ENCODE results near the gene GSTA4.
"Not testable (repeated sequence)": the region's sequence is repeated elsewhere in the genome, so short reads cannot be mapped to it uniquely, and the experiment has no call there.

GSTA4 gene

GRCh38 chr6:52966101-52966500, 29.0 kb downstream of the GSTA4 start:
- DNase-seq = no peak
- H3K27ac ChIP-seq (ENCODE audit: insufficient read depth in 1 of 2, low read depth in 1 of 2, low read length in 2 of 2, poor library complexity in 1 of 2, severe bottlenecking in 2 of 2) = no peak overlapping the region
- no peaks in the 10 kb centered on the region for H3K27me3 ChIP-seq (replicated peaks in 2 of 5; ENCODE audit: control insufficient read depth in 4 of 5, insufficient read depth in 5 of 5, low read length in 4 of 5)
- H3K4me3 ChIP-seq (ENCODE audit: control insufficient read depth in 1 of 7, extremely low read depth in 1 of 7, insufficient read depth in 4 of 7, low read depth in 2 of 7, low read length in 6 of 7) = no peak overlapping the region
- POLR2A ChIA-PET = no interaction called here
- H3K4me1 ChIP-seq (ENCODE audit: control extremely low read depth in 1 of 4, control insufficient read depth in 4 of 4, insufficient read depth in 4 of 4, low read length in 3 of 4) = peaks cover 0 to 2% (median 0%) of the 10 kb centered on the region in 4 experiments
- peaks cover 0 to 5% (median 2%) of the 10 kb centered on the region in 5 experiments for H3K9me3 ChIP-seq (ENCODE audit: control extremely low read depth in 1 of 5, control insufficient read depth in 4 of 5, insufficient read depth in 2 of 5, low read depth in 1 of 5, low read length in 4 of 5)
- no peaks in the 10 kb centered on the region for H3K36me3 ChIP-seq (ENCODE audit: control insufficient read depth in 4 of 4, insufficient read depth in 4 of 4, low read length in 3 of 4)
- 97% methylated on average over 3 of the region's 3 CpGs for WGBS (ENCODE audit: insufficient coverage)
- CTCF ChIA-PET = interaction anchor here (0.7 kb wide), 1 partner anchor 23 kb away, joined by 3 read pairs; no protein-coding TSS in a partner anchor

GRCh38 chr6:52965380-52965779, 29.7 kb downstream of the GSTA4 start:
- Histone ChIP-seq H3K27me3 (replicated peaks in 2 of 5; ENCODE audit: control insufficient read depth in 4 of 5, insufficient read depth in 5 of 5, low read length in 4 of 5) (no peaks in the 10 kb centered on the region), H3K4me1 (ENCODE audit: control extremely low read depth in 1 of 4, control insufficient read depth in 4 of 4, insufficient read depth in 4 of 4, low read length in 3 of 4) (peaks cover 0 to 2% (median 0%) of the 10 kb centered on the region in 4 experiments), H3K9me3 (ENCODE audit: control extremely low read depth in 1 of 5, control insufficient read depth in 4 of 5, insufficient read depth in 2 of 5, low read depth in 1 of 5, low read length in 4 of 5) (peaks cover 0 to 5% (median 2%) of the 10 kb centered on the region in 5 experiments), H3K4me3 (ENCODE audit: control insufficient read depth in 1 of 7, extremely low read depth in 1 of 7, insufficient read depth in 4 of 7, low read depth in 2 of 7, low read length in 6 of 7) (no peak overlapping the region), H3K36me3 (ENCODE audit: control insufficient read depth in 4 of 4, insufficient read depth in 4 of 4, low read length in 3 of 4) (no peaks in the 10 kb centered on the region), H3K27ac (ENCODE audit: insufficient read depth in 1 of 2, low read depth in 1 of 2, low read length in 2 of 2, poor library complexity in 1 of 2, severe bottlenecking in 2 of 2) (no peak overlapping the region)
- WGBS (ENCODE audit: insufficient coverage) = 100% methylated on average over 1 of the region's 4 CpGs
- no peak for DNase-seq
- CTCF ChIA-PET = interaction anchor here (0.7 kb wide), 1 partner anchor 22 kb away, joined by 3 read pairs; no protein-coding TSS in a partner anchor
- POLR2A ChIA-PET = no interaction called here

- no CpG with 5 or more reads among the region's 1 CpG for WGBS (ENCODE audit: insufficient coverage)
- H3K27me3 ChIP-seq (replicated peaks in 2 of 5; ENCODE audit: control insufficient read depth in 4 of 5, insufficient read depth in 5 of 5, low read length in 4 of 5) = no peaks in the 10 kb centered on the region
- CTCF ChIA-PET = no interaction called here
- H3K4me3 ChIP-seq (ENCODE audit: control insufficient read depth in 1 of 7, extremely low read depth in 1 of 7, insufficient read depth in 4 of 7, low read depth in 2 of 7, low read length in 6 of 7) = no peak overlapping the region
- DNase-seq = no peak
- H3K36me3 ChIP-seq (ENCODE audit: control insufficient read depth in 4 of 4, insufficient read depth in 4 of 4, low read length in 3 of 4) = no peaks in the 10 kb centered on the region
- POLR2A ChIA-PET = no interaction called here
- no peak overlapping the region for H3K27ac ChIP-seq (ENCODE audit: insufficient read depth in 1 of 2, low read depth in 1 of 2, low read length in 2 of 2, poor library complexity in 1 of 2, severe bottlenecking in 2 of 2)
- H3K9me3 ChIP-seq (ENCODE audit: control extremely low read depth in 1 of 5, control insufficient read depth in 4 of 5, insufficient read depth in 2 of 5, low read depth in 1 of 5, low read length in 4 of 5) = peaks cover 0 to 5% (median 2%) of the 10 kb centered on the region in 5 experiments
- no peaks in the 10 kb centered on the region for H3K4me1 ChIP-seq (ENCODE audit: control extremely low read depth in 1 of 4, control insufficient read depth in 4 of 4, insufficient read depth in 4 of 4, low read length in 3 of 4)
Observed at GRCh38 chr6:52964318-52964717, 30.8 kb downstream of the GSTA4 start.

GRCh38 chr6:52962701-52963100, 32.4 kb downstream of the GSTA4 start:
- Histone ChIP-seq H3K27me3 (replicated peaks in 2 of 5; ENCODE audit: control insufficient read depth in 4 of 5, insufficient read depth in 5 of 5, low read length in 4 of 5) (no peaks in the 10 kb centered on the region), H3K4me3 (ENCODE audit: control insufficient read depth in 1 of 7, extremely low read depth in 1 of 7, insufficient read depth in 4 of 7, low read depth in 2 of 7, low read length in 6 of 7) (no peak overlapping the region), H3K9me3 (ENCODE audit: control extremely low read depth in 1 of 5, control insufficient read depth in 4 of 5, insufficient read depth in 2 of 5, low read depth in 1 of 5, low read length in 4 of 5) (peaks cover 0 to 5% (median 2%) of the 10 kb centered on the region in 5 experiments), H3K36me3 (ENCODE audit: control insufficient read depth in 4 of 4, insufficient read depth in 4 of 4, low read length in 3 of 4) (no peaks in the 10 kb centered on the region), H3K27ac (ENCODE audit: insufficient read depth in 1 of 2, low read depth in 1 of 2, low read length in 2 of 2, poor library complexity in 1 of 2, severe bottlenecking in 2 of 2) (no peak overlapping the region), H3K4me1 (ENCODE audit: control extremely low read depth in 1 of 4, control insufficient read depth in 4 of 4, insufficient read depth in 4 of 4, low read length in 3 of 4) (no peaks in the 10 kb centered on the region)
- ChIA-PET CTCF (no interaction called here), POLR2A (no interaction called here)
- WGBS (ENCODE audit: insufficient coverage) = 94% methylated on average over 6 of the region's 6 CpGs
- DNase-seq = no peak

DNA sequence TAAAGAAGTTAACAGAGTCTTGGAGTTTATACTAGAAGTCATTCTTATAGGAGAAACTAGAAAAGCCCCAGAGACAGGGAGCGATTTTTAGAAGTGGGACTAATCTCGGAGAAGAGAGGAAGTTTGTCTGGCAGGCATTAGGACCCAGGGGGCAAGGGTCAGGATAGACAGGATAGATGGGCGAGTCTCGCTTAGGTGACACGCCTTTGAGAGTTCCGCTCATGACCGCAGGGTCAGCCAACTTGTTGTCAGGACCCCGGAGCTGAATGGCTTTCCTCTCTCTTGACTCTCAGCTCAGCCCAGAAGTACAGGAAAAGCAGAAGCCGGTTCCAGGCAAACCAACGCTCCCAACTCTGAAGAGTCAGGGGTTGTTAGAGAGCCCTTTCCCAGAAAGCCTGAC, 34.1 kb downstream of the GSTA4 start:
- H3K36me3 ChIP-seq (ENCODE audit: control insufficient read depth in 4 of 4, insufficient read depth in 4 of 4, low read length in 3 of 4); H3K27me3 ChIP-seq (replicated peaks in 2 of 5; ENCODE audit: control insufficient read depth in 4 of 5, insufficient read depth in 5 of 5, low read length in 4 of 5); H3K9me3 ChIP-seq (ENCODE audit: control extremely low read depth in 1 of 5, control insufficient read depth in 4 of 5, insufficient read depth in 2 of 5, low read depth in 1 of 5, low read length in 4 of 5); CTCF ChIA-PET; POLR2A ChIA-PET; DNase-seq; H3K4me3 ChIP-seq (ENCODE audit: control insufficient read depth in 1 of 7, extremely low read depth in 1 of 7, insufficient read depth in 4 of 7, low read depth in 2 of 7, low read length in 6 of 7); H3K4me1 ChIP-seq (ENCODE audit: control extremely low read depth in 1 of 4, control insufficient read depth in 4 of 4, insufficient read depth in 4 of 4, low read length in 3 of 4); H3K27ac ChIP-seq (ENCODE audit: insufficient read depth in 1 of 2, low read depth in 1 of 2, low read length in 2 of 2, poor library complexity in 1 of 2, severe bottlenecking in 2 of 2): not testable (repeated sequence)
- WGBS (ENCODE audit: insufficient coverage) = 98% methylated on average over 10 of the region's 10 CpGs

- WGBS (ENCODE audit: insufficient coverage) = 93% methylated on average over 8 of the region's 8 CpGs
Observed at GRCh38 chr6:52960211-52960610, 34.9 kb downstream of the GSTA4 start.

DNA sequence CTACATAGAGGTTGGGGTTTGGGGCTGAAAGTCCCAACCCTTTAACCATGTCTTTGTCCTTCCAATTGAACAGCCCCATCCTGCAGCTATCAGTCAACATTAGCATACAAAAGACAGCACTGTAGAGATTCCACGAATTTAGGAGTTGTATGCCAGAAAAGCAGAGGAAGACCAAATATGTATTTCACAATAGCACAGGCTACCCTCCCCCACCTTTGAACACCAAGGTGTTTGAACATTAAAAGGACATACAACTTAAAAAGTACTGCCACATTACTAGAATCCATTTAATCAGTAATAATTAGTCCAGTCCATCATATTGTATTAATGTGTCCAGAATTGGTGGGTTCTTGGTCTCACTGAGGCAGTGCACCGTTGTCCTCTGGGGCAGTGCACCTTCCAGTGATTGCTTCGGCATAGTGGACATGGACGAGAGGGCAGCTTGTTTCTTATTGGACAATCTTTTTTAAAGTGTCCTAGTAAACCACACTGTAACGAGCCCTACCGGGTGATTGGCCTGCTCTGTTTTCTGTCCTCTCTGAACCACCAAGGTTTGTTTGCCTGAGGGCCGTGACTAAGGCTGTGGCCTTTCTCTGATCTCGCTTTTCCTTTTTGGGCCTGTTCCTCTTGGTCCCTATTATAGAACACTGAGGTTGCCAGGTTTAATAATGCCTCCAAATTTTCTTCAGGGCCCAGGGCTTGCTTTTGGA, 36.4 kb downstream of the GSTA4 start:
- Histone ChIP-seq H3K27ac (ENCODE audit: insufficient read depth in 1 of 2, low read depth in 1 of 2, low read length in 2 of 2, poor library complexity in 1 of 2, severe bottlenecking in 2 of 2) (no peak overlapping the region), H3K4me1 (ENCODE audit: control extremely low read depth in 1 of 4, control insufficient read depth in 4 of 4, insufficient read depth in 4 of 4, low read length in 3 of 4) (no peaks in the 10 kb centered on the region), H3K36me3 (ENCODE audit: control insufficient read depth in 4 of 4, insufficient read depth in 4 of 4, low read length in 3 of 4) (no peaks in the 10 kb centered on the region), H3K9me3 (ENCODE audit: control extremely low read depth in 1 of 5, control insufficient read depth in 4 of 5, insufficient read depth in 2 of 5, low read depth in 1 of 5, low read length in 4 of 5) (peaks cover 0 to 5% (median 2%) of the 10 kb centered on the region in 5 experiments), H3K27me3 (replicated peaks in 2 of 5; ENCODE audit: control insufficient read depth in 4 of 5, insufficient read depth in 5 of 5, low read length in 4 of 5) (peaks cover 0 to 2% (median 0%) of the 10 kb centered on the region in 5 experiments), H3K4me3 (ENCODE audit: control insufficient read depth in 1 of 7, extremely low read depth in 1 of 7, insufficient read depth in 4 of 7, low read depth in 2 of 7, low read length in 6 of 7) (no peak overlapping the region)
- ChIA-PET CTCF (interaction anchor here (0.7 kb wide), 1 partner anchor 35 kb away, joined by 3 read pairs; no protein-coding TSS in a partner anchor), POLR2A (no interaction called here)
- 94% methylated on average over 5 of the region's 8 CpGs for WGBS (ENCODE audit: insufficient coverage)
- no peak for DNase-seq

More at GRCh38 chr6:52960211-52960610, 34.9 kb downstream of the GSTA4 start:
- H3K4me1 ChIP-seq (ENCODE audit: control extremely low read depth in 1 of 4, control insufficient read depth in 4 of 4, insufficient read depth in 4 of 4, low read length in 3 of 4); H3K9me3 ChIP-seq (ENCODE audit: control extremely low read depth in 1 of 5, control insufficient read depth in 4 of 5, insufficient read depth in 2 of 5, low read depth in 1 of 5, low read length in 4 of 5); H3K4me3 ChIP-seq (ENCODE audit: control insufficient read depth in 1 of 7, extremely low read depth in 1 of 7, insufficient read depth in 4 of 7, low read depth in 2 of 7, low read length in 6 of 7); H3K36me3 ChIP-seq (ENCODE audit: control insufficient read depth in 4 of 4, insufficient read depth in 4 of 4, low read length in 3 of 4); H3K27ac ChIP-seq (ENCODE audit: insufficient read depth in 1 of 2, low read depth in 1 of 2, low read length in 2 of 2, poor library complexity in 1 of 2, severe bottlenecking in 2 of 2); DNase-seq; CTCF ChIA-PET; H3K27me3 ChIP-seq (replicated peaks in 2 of 5; ENCODE audit: control insufficient read depth in 4 of 5, insufficient read depth in 5 of 5, low read length in 4 of 5); POLR2A ChIA-PET: not testable (repeated sequence)
